H1 (cell line): ENCODE measurements around the gene RTF1. TPM values are rescaled to one million over a fixed set of nuclear protein-coding genes. Genes with fewer than 3 reads are reported as not detected.
A peak's percentile ranks its signal among the peaks of the same experiment; 100 is the strongest.

Experiments
- CTCF ChIA-PET: fragments of 300-600 bp; sonication (Branson Sonifier 250); formaldehyde crosslinking; loops from one replicate; lab custom pipeline; 2021; ENCODE audit not compliant: partially characterized antibody; lab: Charles Lee
- POLR2A ChIA-PET: fragments of 300-600 bp; sonication (Branson Sonifier 250); formaldehyde crosslinking; loops from one replicate; lab custom pipeline; 2021; ENCODE audit warnings: inconsistent platforms; ENCODE audit not compliant: partially characterized antibody; lab: Charles Lee
- DNase-seq, 2 experiments: peaks; one replicate each; pipeline versions ENCODE4 v3.0.0 to v3.0.0-alpha.2; 2010 to 2022; ENCODE audit warnings: low spot score in 2 of 2, low read depth in 1 of 2, mixed read lengths in 1 of 2
- FAIRE-seq: peaks from 2 replicates; lab custom pipeline; 2011; peaks lifted over from hg19 to GRCh38; lab: Jason Lieb, UNC
- H2AFZ ChIP-seq: 2 replicates; pipeline ENCODE4 v1.8.1; 2012; ENCODE audit warnings: low read length, inconsistent platforms
- H2AK5ac ChIP-seq: 2 replicates; pipeline ENCODE4 v1.6.1; 2013; ENCODE audit warnings: low read depth, low read length
- H2BK120ac ChIP-seq: replicated peaks from 2 replicates; pipeline ENCODE3; 2013; ENCODE audit warnings: low read depth, low read length, inconsistent platforms
- H2BK12ac ChIP-seq: 2 replicates; pipeline ENCODE4 v1.6.1; 2013; ENCODE audit warnings: low read depth, low read length
- H2BK15ac ChIP-seq: 2 replicates; pipeline ENCODE4 v1.6.1; 2013; ENCODE audit warnings: low read length
- H2BK20ac ChIP-seq: 2 replicates; pipeline ENCODE4 v1.6.1; 2013; ENCODE audit warnings: low read length
- H2BK5ac ChIP-seq: 2 replicates; pipeline ENCODE4 v1.6.1; 2013; ENCODE audit warnings: low read depth, low read length
- H3K14ac ChIP-seq: 2 replicates; pipeline ENCODE4 v1.6.1; 2013; ENCODE audit warnings: inconsistent platforms; ENCODE audit not compliant: insufficient read length
- H3K18ac ChIP-seq: 2 replicates; pipeline ENCODE4 v1.6.1; 2013; ENCODE audit warnings: low read length; ENCODE audit errors: extremely low read depth
- H3K23ac ChIP-seq: 2 replicates; pipeline ENCODE4 v1.6.1; 2013; ENCODE audit warnings: inconsistent platforms; ENCODE audit not compliant: insufficient read length
- H3K23me2 ChIP-seq: 2 replicates; pipeline ENCODE4 v1.6.1; 2013; ENCODE audit warnings: low read depth, low read length
- H3K27ac ChIP-seq: 2 replicates; pipeline ENCODE4 v1.6.1; 2011; ENCODE audit warnings: low read depth, low read length, inconsistent platforms
- H3K27me3 ChIP-seq, 4 experiments: replicated peaks in 1 of 4; 1 replicate in 1 of 4; 2 replicates in 3 of 4; pipeline versions ENCODE4 v1.6.1 to v1.8.1; 2011 to 2013; ENCODE audit warnings: low read length in 3 of 4, mild to moderate bottlenecking in 3 of 4, inconsistent platforms in 2 of 4, mixed read lengths in 2 of 4, moderate library complexity in 1 of 4; ENCODE audit not compliant: control insufficient read depth in 3 of 4, insufficient read depth in 3 of 4; ENCODE audit errors: extremely low read depth in 1 of 4
- H3K36me3 ChIP-seq, 4 experiments: 2 replicates each; pipeline versions ENCODE4 v1.6.1 to v1.8.1; 2011 to 2013; ENCODE audit warnings: mild to moderate bottlenecking in 4 of 4, low read length in 3 of 4, moderate library complexity in 2 of 4, control low read depth in 1 of 4, inconsistent platforms in 1 of 4; ENCODE audit not compliant: insufficient read depth in 4 of 4, control insufficient read depth in 2 of 4
- H3K4ac ChIP-seq: replicated peaks from 2 replicates; pipeline ENCODE3; 2013; ENCODE audit warnings: low read length, low read depth, mixed read lengths, inconsistent platforms; ENCODE audit not compliant: insufficient read length
- H3K4me1 ChIP-seq, 4 experiments: replicated peaks in 1 of 4; 1 replicate in 1 of 4; 2 replicates in 3 of 4; pipeline versions ENCODE4 v1.6.1 to v1.8.1; 2011 to 2013; ENCODE audit warnings: low read length in 3 of 4, inconsistent platforms in 2 of 4, mixed read lengths in 1 of 4; ENCODE audit not compliant: insufficient read depth in 4 of 4, control insufficient read depth in 3 of 4
- H3K4me2 ChIP-seq, 2 experiments: 2 replicates each; pipeline versions ENCODE4 v1.6.1 to v1.8.1; 2011 to 2013; ENCODE audit warnings: low read depth in 2 of 2, low read length in 2 of 2, control low read depth in 1 of 2, inconsistent platforms in 1 of 2, mild to moderate bottlenecking in 1 of 2; ENCODE audit not compliant: insufficient read depth in 1 of 2
- H3K4me3 ChIP-seq, 4 experiments: fragments of 200-600, 300-600 bp in 1 of 4; sonication (generic), shearing (Covaris generic), sonication (Bioruptor Twin) in 1 of 4; 2 replicates each; pipeline versions ENCODE4 v1.5.1 to v1.8.1; 2011 to 2016; ENCODE audit warnings: low read length in 4 of 4, low read depth in 3 of 4, control low read depth in 2 of 4, inconsistent platforms in 2 of 4, mild to moderate bottlenecking in 2 of 4, mixed read lengths in 1 of 4, moderate library complexity in 1 of 4; ENCODE audit not compliant: insufficient read depth in 2 of 4; ENCODE audit errors: extremely low read depth in 1 of 4
- H3K56ac ChIP-seq: replicated peaks from 2 replicates; pipeline ENCODE3; 2013; ENCODE audit warnings: low read depth, mild to moderate bottlenecking, mixed read lengths, low read length, inconsistent platforms; ENCODE audit not compliant: insufficient read length
- H3K79me1 ChIP-seq: 2 replicates; pipeline ENCODE4 v1.6.1; 2013; ENCODE audit warnings: low read depth, low read length, control low read depth
- H3K79me2 ChIP-seq, 2 experiments: 2 replicates each; pipeline versions ENCODE4 v1.6.1 to v1.8.1; 2012 to 2013; ENCODE audit warnings: low read length in 2 of 2, mild to moderate bottlenecking in 2 of 2, inconsistent platforms in 1 of 2; ENCODE audit not compliant: insufficient read depth in 2 of 2, control insufficient read depth in 1 of 2
- H3K9ac ChIP-seq, 4 experiments: replicated peaks in 1 of 4; 1 replicate in 1 of 4; 2 replicates in 3 of 4; pipeline versions ENCODE4 v1.6.1 to v1.8.1; 2011 to 2013; ENCODE audit warnings: low read depth in 3 of 4, low read length in 3 of 4, control low read depth in 2 of 4, mild to moderate bottlenecking in 2 of 4, moderate library complexity in 2 of 4, inconsistent platforms in 1 of 4; ENCODE audit errors: extremely low read depth in 1 of 4
- H3K9me3 ChIP-seq, 2 experiments: 2 replicates each; pipeline versions ENCODE4 v1.6.1 to v1.8.1; 2012 to 2013; ENCODE audit warnings: mild to moderate bottlenecking in 2 of 2, moderate library complexity in 2 of 2, control low read depth in 1 of 2, inconsistent platforms in 1 of 2, low read depth in 1 of 2, low read length in 1 of 2, mixed read lengths in 1 of 2; ENCODE audit not compliant: insufficient read depth in 2 of 2
- H4K20me1 ChIP-seq, 2 experiments: replicated peaks in 1 of 2; 2 replicates each; pipeline versions ENCODE3 to v1.8.1; 2011 to 2013; ENCODE audit warnings: inconsistent platforms in 2 of 2, low read length in 2 of 2, mild to moderate bottlenecking in 1 of 2; ENCODE audit not compliant: insufficient read depth in 2 of 2, control insufficient read depth in 1 of 2
- H4K5ac ChIP-seq: 2 replicates; pipeline ENCODE4 v1.6.1; 2013; ENCODE audit warnings: low read length, low read depth, mixed read lengths, inconsistent platforms; ENCODE audit not compliant: insufficient read length
- H4K8ac ChIP-seq: 2 replicates; pipeline ENCODE4 v1.8.0; 2013; ENCODE audit warnings: mild to moderate bottlenecking, moderate library complexity, low read length, inconsistent platforms; ENCODE audit not compliant: insufficient read depth; ENCODE audit errors: extremely low read depth
- H4K91ac ChIP-seq: replicated peaks from 2 replicates; pipeline ENCODE3; 2013; ENCODE audit warnings: low read length, mixed read lengths, inconsistent platforms; ENCODE audit not compliant: insufficient read length
- RAD21 ChIP-seq, 2 experiments: IDR thresholded peaks in 1 of 2; conservative IDR thresholded peaks in 1 of 2; 2 replicates each; pipeline ENCODE4 v1.6.1; 2011; ENCODE audit warnings: low read depth in 2 of 2, low read length in 2 of 2, improper control_type of control experiment in 1 of 2, inconsistent platforms in 1 of 2, mild to moderate bottlenecking in 1 of 2, moderate library complexity in 1 of 2
- WGBS, 2 experiments: shearing (Covaris generic) in 1 of 2; methylation state at CpG; one replicate each; pipeline versions ENCODE4 v1.1.6 to v1.1.7; 2013 to 2015; ENCODE audit warnings: low lambda C conversion rate in 2 of 2, mixed read lengths in 2 of 2, inconsistent platforms in 1 of 2, low coverage in 1 of 2, missing lambda C conversion rate in 1 of 2; ENCODE audit not compliant: insufficient replicate concordance in 2 of 2, insufficient coverage in 1 of 2, insufficient read length in 1 of 2; ENCODE audit errors: extremely low coverage in 1 of 2, missing lambda C conversion rate in 1 of 2; 5-methylcytosine and 5-hydroxymethylcytosine counted together
- polyA plus RNA-seq, 7 experiments: library from polyadenylated mRNA; depleted of rRNA in 3 of 7; stranded (reverse) in 5 of 7; unstranded in 2 of 7; fragments of >200 nt in 5 of 7; fragments of 200-250 nt in 2 of 7; gene quantifications; 1 replicate in 5 of 7; 2 replicates in 1 of 7; 4 replicates in 1 of 7; pipeline versions ENCODE4 v1.2.1 to v1.2.3, GENCODE V29; 2011 to 2013; ENCODE audit warnings: missing spikeins in 2 of 7, mixed read lengths in 2 of 7
- total RNA-seq: library from RNA; stranded (reverse); fragmentation: NEBNext Ultra II Directional; extraction: Animal tissue kit (Norgen Biotek cat#: 25700); gene quantifications from 2 replicates; pipeline ENCODE4 v1.2.1, GENCODE V29; 2021

RTF1 gene
- total and polyA plus RNA-seq, 2 of the 8 experiments (the other 6 are each of a cell fraction or from before 2014, with no cell fraction given) = 22.6 to 47.7 TPM

DNA sequence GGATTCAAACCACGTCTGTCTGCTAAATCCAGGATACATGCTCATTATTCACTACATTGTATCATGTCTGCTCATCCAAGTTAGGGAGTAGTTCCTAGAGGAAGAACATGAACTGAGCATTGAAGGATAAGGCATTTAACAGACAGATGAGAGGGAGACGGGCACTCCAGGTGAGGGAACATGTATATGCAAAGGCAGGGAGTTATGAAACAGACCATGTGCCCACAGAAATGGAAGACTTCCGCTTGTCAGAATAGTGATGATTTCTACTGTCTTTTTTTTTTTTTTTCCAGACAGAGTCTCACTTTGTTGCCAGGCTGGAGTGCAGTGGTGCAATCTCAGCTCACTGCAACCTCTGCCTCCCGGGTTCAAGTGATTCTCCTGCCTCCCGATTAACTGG, 9.6 kb upstream of the RTF1 start:
- H3K4ac ChIP-seq = no peak overlapping the region
- no peak overlapping the region for H2BK15ac ChIP-seq
- H3K79me2 ChIP-seq = no peaks in the 10 kb centered on the region
- H3K36me3 ChIP-seq = no peaks in the 10 kb centered on the region
- no peak overlapping the region for H4K91ac ChIP-seq
- H4K8ac ChIP-seq = no peak overlapping the region
- no peak overlapping the region for H3K4me3 ChIP-seq
- DNase-seq = no peak
- no peak overlapping the region for H3K27ac ChIP-seq
- no peak overlapping the region for H4K5ac ChIP-seq
- FAIRE-seq = no peak
- H3K79me1 ChIP-seq = no peaks in the 10 kb centered on the region
- H2AFZ ChIP-seq = no peak overlapping the region
- H3K23ac ChIP-seq = no peak overlapping the region
- H2AK5ac ChIP-seq = no peak overlapping the region
- no peak overlapping the region for H2BK12ac ChIP-seq
- H3K9me3 ChIP-seq = no peaks in the 10 kb centered on the region
- TF ChIP-seq RAD21 (IDR thresholded peaks at IDR 0.05 in 1 of 2, conservative IDR thresholded peaks at IDR 0.05 in 1 of 2; ENCODE audit: low read depth in 2 of 2, low read length in 2 of 2) = no peak
- WGBS, 2 experiments = 80% methylated on average over 5 of the region's 5 CpGs; no CpG with 5 or more reads in 1 of the 2 experiments
- no peak overlapping the region for H2BK5ac ChIP-seq
- H3K4me2 ChIP-seq = no peak overlapping the region
- H3K4me1 ChIP-seq = no peaks in the 10 kb centered on the region; a peak in 1 of 7 replicates
- 0 out of 2 replicates have a peak, but pooled peaks cover 2% of the 10 kb centered on the region for H3K23me2 ChIP-seq
- no peaks in the 10 kb centered on the region for H3K27me3 ChIP-seq
- CTCF ChIA-PET = no interaction called here
- no peak overlapping the region for H3K18ac ChIP-seq
- no peak overlapping the region for H2BK20ac ChIP-seq
- H3K56ac ChIP-seq = no peak overlapping the region
- no peaks in the 10 kb centered on the region for H4K20me1 ChIP-seq
- no peak overlapping the region for H3K14ac ChIP-seq
- H2BK120ac ChIP-seq = no peak overlapping the region
- peak overlapping the region in 1 of 4 experiments; percentile 37; a peak in 1 of 7 replicates for H3K9ac ChIP-seq
- POLR2A ChIA-PET = no interaction called here
